ENCODE results near the gene ZC3H18. TPM values are rescaled to one million over a fixed set of nuclear protein-coding genes. Genes with fewer than 3 reads are reported as not detected.

Gene ZC3H18
- total RNA-seq, 3 donors from 2014 or later, result 37.4 to 54.8 (median 48.1) TPM

DNA sequence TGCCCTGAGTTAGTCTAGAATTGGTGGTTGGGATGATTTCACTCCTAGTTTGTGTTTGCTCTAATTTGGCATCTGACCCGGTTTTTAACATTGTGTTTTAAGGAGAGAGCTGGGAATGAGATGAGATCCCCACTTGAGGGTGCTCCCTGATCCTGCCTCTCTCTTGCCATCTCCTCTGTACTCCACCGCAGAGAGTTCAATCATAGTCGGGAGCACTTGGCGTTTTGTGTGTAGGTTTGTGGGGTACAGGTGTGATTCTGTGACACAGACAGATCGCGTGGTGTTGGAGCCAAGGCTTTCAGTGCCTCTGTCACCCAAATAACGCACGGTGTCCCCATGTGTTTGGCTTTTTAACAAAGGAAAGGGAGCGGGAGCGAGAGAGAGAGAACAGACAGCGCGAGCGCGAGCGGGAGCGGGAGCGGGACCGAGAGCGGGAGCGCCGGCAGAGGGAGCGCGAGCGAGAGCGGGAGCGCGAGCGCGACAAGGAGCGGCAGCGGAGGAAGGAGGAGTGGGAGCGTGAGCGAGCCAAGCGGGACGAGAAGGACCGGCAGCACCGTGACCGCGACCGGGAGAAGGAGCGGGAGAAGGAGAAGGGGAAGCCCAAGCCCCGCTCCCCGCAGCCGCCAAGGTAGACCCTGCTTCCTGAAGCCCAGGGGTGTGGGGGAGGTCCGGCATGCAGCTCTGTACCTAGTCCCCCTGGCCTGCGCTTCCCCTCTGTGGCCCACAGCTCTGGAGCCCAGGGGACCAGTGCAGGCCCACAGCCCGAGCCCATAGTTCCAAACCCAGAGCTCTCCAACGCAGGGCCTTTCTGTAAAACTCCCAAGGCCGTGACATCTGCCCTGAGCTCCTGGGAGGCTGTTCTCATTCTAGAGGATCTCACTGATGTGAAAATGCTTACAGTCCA, 41.0 kb downstream of the ZC3H18 start:
- H3K4me1 ChIP-seq (ENCODE audit: low read depth), result peaks cover 7% of the 10 kb centered on the region
- no peak overlapping the region for H3K4me3 ChIP-seq
- no peaks in the 10 kb centered on the region for H3K36me3 ChIP-seq (ENCODE audit: low read depth)
- DNase-seq, result no peak
- H3K9me3 ChIP-seq, result no peaks in the 10 kb centered on the region
- intact Hi-C loops (cut with DNase I, micrococcal nuclease), result no loop called here
- TF ChIP-seq, protein P1, sequence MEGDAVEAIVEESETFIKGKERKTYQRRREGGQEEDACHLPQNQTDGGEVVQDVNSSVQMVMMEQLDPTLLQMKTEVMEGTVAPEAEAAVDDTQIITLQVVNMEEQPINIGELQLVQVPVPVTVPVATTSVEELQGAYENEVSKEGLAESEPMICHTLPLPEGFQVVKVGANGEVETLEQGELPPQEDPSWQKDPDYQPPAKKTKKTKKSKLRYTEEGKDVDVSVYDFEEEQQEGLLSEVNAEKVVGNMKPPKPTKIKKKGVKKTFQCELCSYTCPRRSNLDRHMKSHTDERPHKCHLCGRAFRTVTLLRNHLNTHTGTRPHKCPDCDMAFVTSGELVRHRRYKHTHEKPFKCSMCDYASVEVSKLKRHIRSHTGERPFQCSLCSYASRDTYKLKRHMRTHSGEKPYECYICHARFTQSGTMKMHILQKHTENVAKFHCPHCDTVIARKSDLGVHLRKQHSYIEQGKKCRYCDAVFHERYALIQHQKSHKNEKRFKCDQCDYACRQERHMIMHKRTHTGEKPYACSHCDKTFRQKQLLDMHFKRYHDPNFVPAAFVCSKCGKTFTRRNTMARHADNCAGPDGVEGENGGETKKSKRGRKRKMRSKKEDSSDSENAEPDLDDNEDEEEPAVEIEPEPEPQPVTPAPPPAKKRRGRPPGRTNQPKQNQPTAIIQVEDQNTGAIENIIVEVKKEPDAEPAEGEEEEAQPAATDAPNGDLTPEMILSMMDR (IDR thresholded peaks at IDR 0.05), result no peak
- ATAC-seq, result no peak

DNA sequence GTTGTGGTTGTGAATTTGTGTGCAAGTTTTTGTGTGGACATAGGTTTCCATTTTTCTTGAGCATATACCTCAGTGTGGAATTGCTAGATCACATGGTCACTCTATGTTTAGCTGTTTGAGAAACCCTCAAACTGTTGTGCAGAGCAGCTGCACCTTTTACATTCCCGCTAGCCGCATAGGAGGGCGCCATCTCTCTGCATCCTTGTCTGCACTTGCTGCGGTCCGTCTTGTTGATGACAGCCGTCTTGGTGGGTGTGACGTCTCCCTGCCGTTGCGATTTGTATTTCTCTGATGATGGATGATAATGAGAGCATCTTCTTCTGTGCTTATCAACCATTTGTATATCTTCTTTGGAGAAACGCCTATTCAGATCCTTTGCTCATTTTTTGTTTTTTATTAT, 43.1 kb downstream of the ZC3H18 start:
- Histone ChIP-seq H3K4me3 (no peak overlapping the region), H3K4me1 (ENCODE audit: low read depth) (peaks cover 28% of the 10 kb centered on the region), H3K9me3 (no peaks in the 10 kb centered on the region), H3K36me3 (ENCODE audit: low read depth) (no peaks in the 10 kb centered on the region)
- DNase-seq, result no peak
- TF ChIP-seq, protein P1 (IDR thresholded peaks at IDR 0.05), result no peak
- intact Hi-C loops (cut with DNase I, micrococcal nuclease), result no loop called here
- no peak for ATAC-seq

DNA sequence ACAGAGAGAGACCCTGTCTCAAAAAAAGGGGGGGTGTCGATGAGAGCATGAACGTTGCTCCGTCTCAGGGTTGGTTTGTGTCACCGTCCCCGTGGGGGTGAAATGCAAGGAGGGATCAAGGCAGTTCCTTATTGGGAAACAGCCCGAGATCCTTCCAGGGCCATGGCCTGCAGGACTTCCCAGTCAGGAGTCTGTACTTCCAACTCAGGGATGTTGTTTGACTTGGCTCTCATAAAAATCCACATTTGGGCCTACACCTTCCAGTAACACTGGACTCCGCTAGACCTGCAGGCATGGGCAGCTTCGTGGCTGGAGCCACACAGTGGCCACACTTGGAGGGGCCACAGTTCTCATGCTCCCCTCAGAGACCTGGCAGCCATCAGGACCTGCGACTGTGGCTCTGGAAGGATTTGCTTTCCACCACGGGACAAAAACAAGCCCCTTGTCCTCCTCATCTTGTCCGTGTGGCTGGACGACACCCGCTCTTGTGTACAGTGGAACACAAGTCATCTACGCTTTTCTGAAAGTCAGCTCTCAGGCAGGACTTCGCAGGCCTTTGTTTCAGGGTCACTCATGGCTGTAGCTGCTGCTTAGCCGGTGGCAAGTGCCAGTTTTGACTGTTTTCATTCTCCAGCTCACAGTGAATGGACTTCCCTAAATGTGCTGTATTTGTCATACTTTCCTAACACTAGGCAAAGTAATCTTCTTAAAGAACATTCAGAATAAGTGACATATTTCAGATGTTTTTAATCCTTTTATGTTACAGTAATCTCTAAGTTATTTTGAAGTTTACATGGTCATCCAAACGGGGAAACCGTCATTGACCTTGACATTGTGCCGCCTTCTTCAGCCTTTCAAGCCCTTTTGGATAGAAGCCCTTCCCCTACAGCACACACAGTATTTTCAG, 44.0 kb downstream of the ZC3H18 start:
- no peaks in the 10 kb centered on the region for H3K9me3 ChIP-seq
- TF ChIP-seq, protein P1 (IDR thresholded peaks at IDR 0.05), result no peak
- H3K36me3 ChIP-seq (ENCODE audit: low read depth), result no peaks in the 10 kb centered on the region
- no peak overlapping the region for H3K4me3 ChIP-seq
- intact Hi-C loops (cut with DNase I, micrococcal nuclease), result no loop called here
- peak in 1 of 3 donors; percentile 10 for DNase-seq
- H3K4me1 ChIP-seq (ENCODE audit: low read depth), result peaks cover 31% of the 10 kb centered on the region
- ATAC-seq, result no peak

DNA sequence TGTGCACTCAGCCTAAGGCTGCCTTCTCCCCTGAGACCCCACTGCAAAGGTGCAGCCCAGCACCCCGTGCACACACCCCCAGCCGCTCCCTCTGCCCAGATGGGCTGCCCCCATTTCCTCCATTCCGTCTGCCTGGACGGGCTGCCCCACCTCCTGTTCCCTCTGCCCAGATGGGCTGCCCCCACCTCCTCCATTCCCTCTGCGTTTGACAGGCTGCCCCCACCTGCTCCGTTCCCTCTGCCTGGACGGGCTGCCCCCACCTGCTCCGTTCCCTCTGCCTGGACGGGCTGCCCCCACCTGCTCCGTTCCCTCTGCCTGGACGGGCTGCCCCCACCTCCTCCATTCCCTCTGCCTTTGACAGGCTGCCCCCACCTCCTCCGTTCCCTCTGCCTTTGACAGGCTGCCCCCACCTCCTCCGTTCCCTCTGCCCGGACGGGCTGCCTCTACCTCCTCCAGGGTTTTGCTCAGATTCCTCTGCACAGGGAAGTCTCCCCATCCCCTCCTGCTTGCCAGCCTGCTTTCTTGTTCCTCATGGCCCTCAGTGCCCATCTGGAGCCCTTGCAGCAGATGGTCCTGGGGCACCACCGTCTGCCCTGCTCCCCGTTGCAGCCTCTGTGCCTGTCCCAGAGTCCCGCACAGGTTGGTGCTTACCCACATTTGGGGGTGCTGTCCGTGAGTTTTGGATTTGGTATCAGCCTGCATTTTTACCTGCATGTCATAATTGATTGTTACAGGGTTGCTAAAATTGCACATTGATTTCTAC, 44.8 kb downstream of the ZC3H18 start:
- TF ChIP-seq, protein P1 (IDR thresholded peaks at IDR 0.05), result no peak
- intact Hi-C loops (cut with DNase I, micrococcal nuclease), result no loop called here
- no peak for ATAC-seq
- Histone ChIP-seq H3K4me3 (no peak overlapping the region), H3K4me1 (ENCODE audit: low read depth) (peaks cover 31% of the 10 kb centered on the region), H3K36me3 (ENCODE audit: low read depth) (no peaks in the 10 kb centered on the region), H3K9me3 (no peaks in the 10 kb centered on the region)
- DNase-seq, result no peak

DNA sequence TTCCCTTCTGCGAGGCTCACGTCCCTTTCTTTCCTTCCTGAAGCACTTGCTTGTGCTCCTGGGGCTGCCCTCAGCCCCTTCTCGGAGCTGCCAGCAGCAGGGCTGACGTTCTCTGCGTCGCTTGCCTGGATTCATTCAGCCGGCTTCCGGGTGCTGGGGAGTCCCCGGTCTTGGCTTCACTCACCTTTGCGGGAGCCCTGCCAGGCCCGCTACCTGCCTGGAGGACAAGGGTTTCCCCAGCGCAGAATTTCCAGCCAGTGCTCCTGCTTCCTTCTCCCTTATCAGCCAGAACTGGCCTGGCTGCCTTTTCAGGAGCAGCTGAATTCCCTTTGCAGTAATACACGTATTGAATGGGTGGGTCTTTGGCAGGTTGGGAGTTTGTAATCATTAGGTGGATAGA, 46.1 kb downstream of the ZC3H18 start:
- DNase-seq, result peak; percentile 90 to 92 (median 91)
- peaks cover 31% of the 10 kb centered on the region for H3K4me1 ChIP-seq (ENCODE audit: low read depth)
- no peaks in the 10 kb centered on the region for H3K9me3 ChIP-seq
- no peak overlapping the region for H3K4me3 ChIP-seq
- peak; percentile 83 for ATAC-seq
- intact Hi-C loops (cut with DNase I, micrococcal nuclease), result no loop called here
- TF ChIP-seq, protein P1 (IDR thresholded peaks at IDR 0.05), result no peak
- no peaks in the 10 kb centered on the region for H3K36me3 ChIP-seq (ENCODE audit: low read depth)
